GM12878 (cell line): Measurements from ENCODE around the gene MAPT. TPM values are rescaled to one million over a fixed set of nuclear protein-coding genes. Genes with fewer than 3 reads are reported as not detected.

ENCODE experiments used
- NFYA ChIP-seq: IDR thresholded peaks from 2 replicates; pipeline ENCODE4 v1.6.1; 2011; ENCODE audit warnings: low read depth, mild to moderate bottlenecking, low read length, improper control_type of control experiment, borderline replicate concordance
- POU2F2 ChIP-seq: IDR thresholded peaks from 3 replicates; pipeline ENCODE4 v1.6.1; 2011; ENCODE audit warnings: low read depth, mild to moderate bottlenecking, low read length, borderline replicate concordance
- RBBP5 ChIP-seq: fragments of 200-600 bp; sonication (generic); conservative IDR thresholded peaks from 2 replicates; pipeline ENCODE4 v1.6.1; 2016
- ZBTB40 ChIP-seq: fragments of 450-650 bp; IDR thresholded peaks from 2 replicates; pipeline ENCODE4 v1.6.1; 2016; ENCODE audit warnings: mild to moderate bottlenecking, moderate library complexity, borderline replicate concordance
- polyA plus RNA-seq, 11 experiments: library from polyadenylated mRNA; depleted of rRNA in 4 of 11; unstranded in 6 of 11; stranded (reverse) in 5 of 11; fragments of >200 nt; fragmentation: Nextera tagmentation in 4 of 11; fragmentation: Illumina TruSeq in 1 of 11; extraction: Ambion mirVana in 4 of 11; extraction: Trizol in 1 of 11; gene quantifications; 1 replicate in 1 of 11; 2 replicates in 10 of 11; pipeline versions ENCODE4 v1.2.1 to v1.2.3, GENCODE V29; 2011 to 2016; ENCODE audit warnings: inconsistent platforms in 2 of 11, missing spikeins in 2 of 11, low read depth in 1 of 11
- total RNA-seq, 4 experiments: library from RNA; depleted of rRNA in 3 of 4; stranded (reverse); fragments of >200 nt in 3 of 4; fragmentation: Illumina TruSeq in 1 of 4; extraction: Trizol in 1 of 4; gene quantifications; 2 replicates each; pipeline versions ENCODE4 v1.2.1 to v1.2.3, GENCODE V29; 2013 to 2021
- TF ChIP-seq, protein P1 (sequence below): fragments of 450-650 bp; formaldehyde crosslinking; IDR thresholded peaks from 2 replicates; pipeline ENCODE4 v1.4.0; 2020; ENCODE audit warnings: mild to moderate bottlenecking, moderate library complexity

The MAPT gene
- total and polyA plus RNA-seq, 10 of the 15 experiments (the other 5 are each of a cell fraction or from before 2014, with no cell fraction given) = under 0.01 to 0.05 (median 0.03) TPM; not detected in 7

GRCh38 chr17:46031440-46031839 lies 137.1 kb downstream of the MAPT start (continued):
- TF ChIP-seq, protein P1, sequence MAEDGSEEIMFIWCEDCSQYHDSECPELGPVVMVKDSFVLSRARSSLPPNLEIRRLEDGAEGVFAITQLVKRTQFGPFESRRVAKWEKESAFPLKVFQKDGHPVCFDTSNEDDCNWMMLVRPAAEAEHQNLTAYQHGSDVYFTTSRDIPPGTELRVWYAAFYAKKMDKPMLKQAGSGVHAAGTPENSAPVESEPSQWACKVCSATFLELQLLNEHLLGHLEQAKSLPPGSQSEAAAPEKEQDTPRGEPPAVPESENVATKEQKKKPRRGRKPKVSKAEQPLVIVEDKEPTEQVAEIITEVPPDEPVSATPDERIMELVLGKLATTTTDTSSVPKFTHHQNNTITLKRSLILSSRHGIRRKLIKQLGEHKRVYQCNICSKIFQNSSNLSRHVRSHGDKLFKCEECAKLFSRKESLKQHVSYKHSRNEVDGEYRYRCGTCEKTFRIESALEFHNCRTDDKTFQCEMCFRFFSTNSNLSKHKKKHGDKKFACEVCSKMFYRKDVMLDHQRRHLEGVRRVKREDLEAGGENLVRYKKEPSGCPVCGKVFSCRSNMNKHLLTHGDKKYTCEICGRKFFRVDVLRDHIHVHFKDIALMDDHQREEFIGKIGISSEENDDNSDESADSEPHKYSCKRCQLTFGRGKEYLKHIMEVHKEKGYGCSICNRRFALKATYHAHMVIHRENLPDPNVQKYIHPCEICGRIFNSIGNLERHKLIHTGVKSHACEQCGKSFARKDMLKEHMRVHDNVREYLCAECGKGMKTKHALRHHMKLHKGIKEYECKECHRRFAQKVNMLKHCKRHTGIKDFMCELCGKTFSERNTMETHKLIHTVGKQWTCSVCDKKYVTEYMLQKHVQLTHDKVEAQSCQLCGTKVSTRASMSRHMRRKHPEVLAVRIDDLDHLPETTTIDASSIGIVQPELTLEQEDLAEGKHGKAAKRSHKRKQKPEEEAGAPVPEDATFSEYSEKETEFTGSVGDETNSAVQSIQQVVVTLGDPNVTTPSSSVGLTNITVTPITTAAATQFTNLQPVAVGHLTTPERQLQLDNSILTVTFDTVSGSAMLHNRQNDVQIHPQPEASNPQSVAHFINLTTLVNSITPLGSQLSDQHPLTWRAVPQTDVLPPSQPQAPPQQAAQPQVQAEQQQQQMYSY = no peak
- TF ChIP-seq POU2F2 = no peak
- TF ChIP-seq RBBP5 = no peak
- TF ChIP-seq ZBTB40 = no peak
- TF ChIP-seq NFYA = no peak
- TF ChIP-seq, all 136 proteins: peak for 0
